Measurements from ENCODE around the gene SHFL.

Gene SHFL

GRCh38 chr19:10135551-10136334, 49.6 kb downstream of the SHFL start:
- DNase-seq: no peak

GRCh38 chr19:10136936-10137335, 50.8 kb downstream of the SHFL start:
- DNase-seq: no peak

- no peak for DNase-seq
Observed at GRCh38 chr19:10137751-10138682, 51.9 kb downstream of the SHFL start.

- DNase-seq: no peak
Observed at GRCh38 chr19:10138879-10139795, 53.0 kb downstream of the SHFL start.

- DNase-seq: no peak
Observed at GRCh38 chr19:10139952-10140351, 53.8 kb downstream of the SHFL start.

- DNase-seq: no peak
Observed at GRCh38 chr19:10141479-10141878, 55.4 kb downstream of the SHFL start.

GRCh38 chr19:10141973-10142372, 55.9 kb downstream of the SHFL start:
- no peak for DNase-seq
